GM18498 (cell line): ENCODE measurements around the gene DUOXA1.

Experiments
- ATAC-seq: cut with Tn5 transposase; IDR thresholded peaks from one replicate; pipeline ENCODE4 v1.9.1; 2021; ENCODE audit warnings: mild to moderate bottlenecking, moderate library complexity; ENCODE audit not compliant: unreplicated experiment

The DUOXA1 gene

GRCh38 chr15:45133561-45133920, 3.9 kb upstream of the DUOXA1 start:
- no peak for ATAC-seq

- ATAC-seq, result no peak
Measured at GRCh38 chr15:45132844-45133560, 3.3 kb upstream of the DUOXA1 start.

GRCh38 chr15:45131510-45131909, 1.8 kb upstream of the DUOXA1 start:
- ATAC-seq, result no peak

GRCh38 chr15:45130291-45131000, 767 bp upstream of the DUOXA1 start:
- no peak for ATAC-seq

GRCh38 chr15:45128971-45129639, 574 bp downstream of the DUOXA1 start:
- ATAC-seq, result no peak

GRCh38 chr15:45126535-45127158, 3.0 kb downstream of the DUOXA1 start:
- no peak for ATAC-seq

- no peak for ATAC-seq
Measured at GRCh38 chr15:45123397-45123796, 6.3 kb downstream of the DUOXA1 start.

- ATAC-seq, result no peak
Measured at GRCh38 chr15:45122719-45123118, 7.0 kb downstream of the DUOXA1 start.

- ATAC-seq, result no peak
Measured at GRCh38 chr15:45121706-45122417, 7.8 kb downstream of the DUOXA1 start.

- no peak for ATAC-seq
Measured at GRCh38 chr15:45121020-45121419, 8.7 kb downstream of the DUOXA1 start.

GRCh38 chr15:45120081-45120972, 9.4 kb downstream of the DUOXA1 start:
- ATAC-seq, result no peak

- ATAC-seq, result no peak
Measured at GRCh38 chr15:45118996-45119395, 10.7 kb downstream of the DUOXA1 start.

- ATAC-seq, result peak; percentile 95
Measured at GRCh38 chr15:45118131-45118588, 11.5 kb downstream of the DUOXA1 start.

- peak; percentile 11 for ATAC-seq
Measured at GRCh38 chr15:45117308-45118130, 12.2 kb downstream of the DUOXA1 start.

GRCh38 chr15:45116482-45117307, 13.0 kb downstream of the DUOXA1 start:
- no peak for ATAC-seq

GRCh38 chr15:45116006-45116481, 13.6 kb downstream of the DUOXA1 start:
- no peak for ATAC-seq

GRCh38 chr15:45115312-45115820, 14.3 kb downstream of the DUOXA1 start:
- ATAC-seq, result no peak

GRCh38 chr15:45114751-45115085, 15.0 kb downstream of the DUOXA1 start:
- no peak for ATAC-seq
